Epidermal melanocyte (primary cell): ENCODE measurements around the gene RNF40.

Experiments
- DNase-seq: peaks from one replicate; pipeline ENCODE4 v3.0.0; 2011; ENCODE audit warnings: low spot score; ENCODE audit not compliant: insufficient read length

RNF40 gene

GRCh38 chr16:30761427-30761927, 645 bp upstream of the RNF40 start:
- no peak for DNase-seq

GRCh38 chr16:30762991-30763725, 1.0 kb downstream of the RNF40 start:
- DNase-seq, result no peak

GRCh38 chr16:30764086-30764485, 2.0 kb downstream of the RNF40 start:
- DNase-seq, result no peak

- DNase-seq, result no peak
These were observed 2.8 kb downstream of the RNF40 start for GRCh38 chr16:30764816-30765465.

- DNase-seq, result no peak
These were observed 4.2 kb downstream of the RNF40 start for GRCh38 chr16:30766206-30766932.

- DNase-seq, result no peak
These were observed 4.8 kb downstream of the RNF40 start for GRCh38 chr16:30766933-30767284.

- DNase-seq, result no peak
These were observed 5.8 kb downstream of the RNF40 start for GRCh38 chr16:30767767-30768465.

- no peak for DNase-seq
These were observed 6.6 kb downstream of the RNF40 start for GRCh38 chr16:30768583-30769181.

- no peak for DNase-seq
These were observed 7.4 kb downstream of the RNF40 start for GRCh38 chr16:30769379-30770089.

- no peak for DNase-seq
These were observed 9.6 kb downstream of the RNF40 start for GRCh38 chr16:30771726-30772125.

GRCh38 chr16:30773826-30774225, 11.7 kb downstream of the RNF40 start:
- no peak for DNase-seq

GRCh38 chr16:30774367-30775130, 12.4 kb downstream of the RNF40 start:
- DNase-seq, result no peak

GRCh38 chr16:30775131-30775391, 12.9 kb downstream of the RNF40 start:
- DNase-seq, result no peak

GRCh38 chr16:30775392-30776188, 13.5 kb downstream of the RNF40 start:
- peak; percentile 98 for DNase-seq

- DNase-seq, result no peak
These were observed 15.6 kb downstream of the RNF40 start for GRCh38 chr16:30777591-30778297.

- no peak for DNase-seq
These were observed 16.6 kb downstream of the RNF40 start for GRCh38 chr16:30778549-30779244.

- DNase-seq, result no peak
These were observed 17.5 kb downstream of the RNF40 start for GRCh38 chr16:30779596-30779995.

GRCh38 chr16:30780021-30780420, 17.9 kb downstream of the RNF40 start:
- no peak for DNase-seq
